Osteocyte (in vitro differentiated cells): ENCODE measurements around the gene CXXC1. TPM values are rescaled to one million over a fixed set of nuclear protein-coding genes. Genes with fewer than 3 reads are reported as not detected.
A peak's percentile ranks its signal among the peaks of the same experiment; 100 is the strongest.

Experiments
- DNase-seq: peaks from one replicate; pipeline ENCODE4 v3.0.0; 2021; ENCODE audit warnings: mixed read lengths; ENCODE audit not compliant: unreplicated experiment; ENCODE audit errors: extremely low spot score
- H3K27ac Mint-ChIP-seq: one replicate; pipeline ENCODE4 v1.8.0; 2021; ENCODE audit warnings: mild to moderate bottlenecking, mixed read lengths; ENCODE audit not compliant: unreplicated experiment
- H3K27me3 Mint-ChIP-seq: one replicate; pipeline ENCODE4 v1.8.0; 2021; ENCODE audit warnings: mixed read lengths; ENCODE audit not compliant: unreplicated experiment
- H3K36me3 Mint-ChIP-seq: one replicate; pipeline ENCODE4 v1.8.0; 2021; ENCODE audit warnings: mixed read lengths; ENCODE audit not compliant: unreplicated experiment
- H3K4me1 Mint-ChIP-seq: one replicate; pipeline ENCODE4 v1.8.0; 2021; ENCODE audit warnings: mixed read lengths; ENCODE audit not compliant: unreplicated experiment
- H3K4me3 Mint-ChIP-seq: one replicate; pipeline ENCODE4 v1.8.0; 2021; ENCODE audit warnings: mild to moderate bottlenecking, moderate library complexity, mixed read lengths; ENCODE audit not compliant: unreplicated experiment
- H3K9me3 Mint-ChIP-seq: one replicate; pipeline ENCODE4 v1.8.0; 2021; ENCODE audit warnings: mixed read lengths; ENCODE audit not compliant: unreplicated experiment
- total RNA-seq: library from RNA; stranded (reverse); gene quantifications from 2 replicates; pipeline ENCODE4 v1.2.1, GENCODE V29; 2021
- TF ChIP-seq, protein P1 (sequence below): fragments of 200-600 bp; sonication (generic); IDR thresholded peaks from 2 replicates; pipeline ENCODE4 v1.5.0; 2021; ENCODE audit warnings: antibody characterized with exemption, mild to moderate bottlenecking, moderate library complexity

Gene CXXC1
- total RNA-seq, 1 donor from 2014 or later = 82.2 TPM

- H3K4me1 Mint-ChIP-seq = peaks cover 4% of the 10 kb centered on the region
- no peak overlapping the region for H3K27ac Mint-ChIP-seq
- no peak for DNase-seq
- TF ChIP-seq, protein P1, sequence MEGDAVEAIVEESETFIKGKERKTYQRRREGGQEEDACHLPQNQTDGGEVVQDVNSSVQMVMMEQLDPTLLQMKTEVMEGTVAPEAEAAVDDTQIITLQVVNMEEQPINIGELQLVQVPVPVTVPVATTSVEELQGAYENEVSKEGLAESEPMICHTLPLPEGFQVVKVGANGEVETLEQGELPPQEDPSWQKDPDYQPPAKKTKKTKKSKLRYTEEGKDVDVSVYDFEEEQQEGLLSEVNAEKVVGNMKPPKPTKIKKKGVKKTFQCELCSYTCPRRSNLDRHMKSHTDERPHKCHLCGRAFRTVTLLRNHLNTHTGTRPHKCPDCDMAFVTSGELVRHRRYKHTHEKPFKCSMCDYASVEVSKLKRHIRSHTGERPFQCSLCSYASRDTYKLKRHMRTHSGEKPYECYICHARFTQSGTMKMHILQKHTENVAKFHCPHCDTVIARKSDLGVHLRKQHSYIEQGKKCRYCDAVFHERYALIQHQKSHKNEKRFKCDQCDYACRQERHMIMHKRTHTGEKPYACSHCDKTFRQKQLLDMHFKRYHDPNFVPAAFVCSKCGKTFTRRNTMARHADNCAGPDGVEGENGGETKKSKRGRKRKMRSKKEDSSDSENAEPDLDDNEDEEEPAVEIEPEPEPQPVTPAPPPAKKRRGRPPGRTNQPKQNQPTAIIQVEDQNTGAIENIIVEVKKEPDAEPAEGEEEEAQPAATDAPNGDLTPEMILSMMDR = no peak
- H3K9me3 Mint-ChIP-seq = peaks cover 9% of the 10 kb centered on the region
- peak overlapping the region; percentile 82 for H3K4me3 Mint-ChIP-seq
- H3K27me3 Mint-ChIP-seq = peaks cover 25% of the 10 kb centered on the region
- no peaks in the 10 kb centered on the region for H3K36me3 Mint-ChIP-seq
Observed at GRCh38 chr18:50306944-50307343, 19.5 kb upstream of the CXXC1 start.

GRCh38 chr18:50301074-50301473 is 13.6 kb upstream of the CXXC1 start:
- Mint-ChIP-seq H3K4me3 (no peak overlapping the region), H3K27me3 (peaks cover 36% of the 10 kb centered on the region), H3K27ac (no peak overlapping the region), H3K4me1 (peaks cover 5% of the 10 kb centered on the region), H3K9me3 (peaks cover 4% of the 10 kb centered on the region), H3K36me3 (no peaks in the 10 kb centered on the region)
- TF ChIP-seq, protein P1 = no peak
- DNase-seq = no peak

DNA sequence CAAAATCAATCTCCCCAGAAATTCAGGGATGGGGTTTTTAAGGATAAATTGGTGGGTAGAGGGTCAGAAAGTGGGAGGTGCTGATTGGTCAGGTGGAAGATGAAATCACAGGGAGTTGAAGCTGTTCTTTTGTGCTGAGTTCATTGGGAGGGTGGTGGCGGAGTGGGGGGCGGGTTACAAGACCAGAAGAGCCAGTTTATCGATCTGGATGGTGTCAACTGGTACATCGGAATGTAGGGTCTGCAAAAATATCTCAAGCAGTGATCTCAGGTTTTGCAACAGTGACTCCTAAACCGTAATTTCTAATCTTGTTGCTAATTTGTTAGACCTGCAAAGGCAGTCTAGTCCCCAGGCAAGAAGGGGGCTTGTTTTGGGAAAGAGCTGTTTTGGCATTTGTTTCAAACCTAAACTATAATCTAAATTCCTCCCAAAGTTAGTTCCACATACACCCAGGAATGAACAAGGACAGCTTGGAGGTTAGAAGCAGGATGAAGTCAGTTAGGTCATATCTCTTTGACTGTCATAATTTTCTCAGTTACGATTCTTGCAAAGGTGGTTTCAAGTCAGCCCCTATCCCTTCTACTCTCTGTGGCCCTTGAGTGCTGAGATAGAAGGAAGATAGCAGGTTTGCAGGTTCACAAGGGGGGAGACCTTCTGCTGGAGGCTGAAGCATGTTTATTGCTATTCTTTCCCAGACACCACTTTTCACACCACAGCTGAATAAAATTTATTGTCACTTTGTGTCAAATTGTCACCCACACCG is 12.3 kb upstream of the CXXC1 start:
- TF ChIP-seq, protein P1 = no peak
- H3K9me3 Mint-ChIP-seq = no peaks in the 10 kb centered on the region
- DNase-seq = no peak
- H3K4me1 Mint-ChIP-seq = peaks cover 5% of the 10 kb centered on the region
- no peaks in the 10 kb centered on the region for H3K36me3 Mint-ChIP-seq
- H3K27ac Mint-ChIP-seq = no peak overlapping the region
- H3K27me3 Mint-ChIP-seq = peaks cover 40% of the 10 kb centered on the region
- H3K4me3 Mint-ChIP-seq = no peak overlapping the region

- Mint-ChIP-seq H3K9me3 (no peaks in the 10 kb centered on the region), H3K4me1 (peaks cover 5% of the 10 kb centered on the region), H3K4me3 (no peak overlapping the region), H3K27ac (no peak overlapping the region), H3K36me3 (no peaks in the 10 kb centered on the region), H3K27me3 (peaks cover 39% of the 10 kb centered on the region)
- TF ChIP-seq, protein P1 = no peak
- no peak for DNase-seq
Observed at GRCh38 chr18:50298443-50299284, 11.2 kb upstream of the CXXC1 start.
